Hematopoietic multipotent progenitor cell (in vitro differentiated cells): ENCODE measurements around the gene ANKRD52. TPM values are rescaled to one million over a fixed set of nuclear protein-coding genes. Genes with fewer than 3 reads are reported as not detected.

Source experiments
- DNase-seq, 3 donors: peaks; one replicate each; pipeline ENCODE4 v3.0.0-alpha.2; 2011 to 2015; ENCODE audit warnings: low read depth in 2 of 3, low spot score in 2 of 3
- total RNA-seq: library from RNA; depleted of rRNA; stranded (reverse); fragments of >200 nt; gene quantifications from one replicate; pipeline ENCODE4 v1.2.3, GENCODE V29; 2012

ANKRD52 gene
- total RNA-seq, 1 donor: 22.9 TPM

GRCh38 chr12:56188131-56188777, 69.9 kb downstream of the ANKRD52 start:
- DNase-seq: no peak

Other genes with a start within 250 kb of the ANKRD52 start
- gene IKZF4, start 237.3 kb downstream of the ANKRD52 start, total RNA-seq: 5.4 TPM
- gene RPS26, start 216.5 kb downstream of the ANKRD52 start, total RNA-seq: 168 TPM
- gene ERBB3, start 178.2 kb downstream of the ANKRD52 start, total RNA-seq: 0.27 TPM
- 113 TPM for gene PA2G4, start 153.8 kb downstream of the ANKRD52 start, total RNA-seq
- gene RPL41, start 141.8 kb downstream of the ANKRD52 start, total RNA-seq: 3,883 TPM
- gene ZC3H10, start 140.1 kb downstream of the ANKRD52 start, total RNA-seq: 10.2 TPM
- gene ESYT1, start 130.1 kb downstream of the ANKRD52 start, total RNA-seq: 254 TPM
- 47.1 TPM for gene MYL6B, start 105.8 kb downstream of the ANKRD52 start, total RNA-seq
- gene MYL6, start 100.0 kb downstream of the ANKRD52 start, total RNA-seq: 563 TPM
- gene SMARCC2, start 68.9 kb downstream of the ANKRD52 start, total RNA-seq: 72.4 TPM
- gene RNF41, start 36.5 kb downstream of the ANKRD52 start, total RNA-seq: 205 TPM
- gene NABP2, start 34.0 kb downstream of the ANKRD52 start, total RNA-seq: 21.0 TPM
- 0.54 TPM for gene SLC39A5, start 28.3 kb downstream of the ANKRD52 start, total RNA-seq
- gene COQ10A, start 8.6 kb upstream of the ANKRD52 start, total RNA-seq: 17.2 TPM
- gene CS, start 41.9 kb upstream of the ANKRD52 start, total RNA-seq: 106 TPM
- gene CNPY2, start 57.6 kb upstream of the ANKRD52 start, total RNA-seq: 48.2 TPM
- 61.1 TPM for gene PAN2, start 75.6 kb upstream of the ANKRD52 start, total RNA-seq
- gene IL23A, start 80.5 kb upstream of the ANKRD52 start, total RNA-seq: 0.81 TPM
- 146 TPM for gene STAT2, start 101.7 kb upstream of the ANKRD52 start, total RNA-seq
- gene APOF, start 104.5 kb upstream of the ANKRD52 start, total RNA-seq: not detected
- gene TIMELESS, start 191.0 kb upstream of the ANKRD52 start, total RNA-seq: 6.7 TPM
- under 0.01 TPM for gene MIP, start 196.3 kb upstream of the ANKRD52 start, total RNA-seq
- gene SPRYD4, start 210.2 kb upstream of the ANKRD52 start, total RNA-seq: 4.0 TPM
- gene GLS2, start 229.8 kb upstream of the ANKRD52 start, total RNA-seq: 0.81 TPM